MCF 10A (cell line): ENCODE measurements around the gene MEPCE. TPM values are rescaled to one million over a fixed set of nuclear protein-coding genes. Genes with fewer than 3 reads are reported as not detected.

Experiments used
- BruUV-seq: library from RNA; stranded (reverse); fragments of 400-500 nt; replicated peaks from 2 replicates; lab custom pipeline; 2021; lab: Mats Ljungman, UMichigan
- CTCF ChIA-PET: fragments of 300-600 bp; sonication (Branson Sonifier 250); formaldehyde crosslinking; extraction: SDS; loops from one replicate; lab custom pipeline; 2021; ENCODE audit warnings: antibody characterized with exemption, inconsistent platforms; lab: Yijun Ruan, JAX
- POLR2A ChIA-PET: fragments of 300-600, 350-650 bp; sonication (Branson Sonifier 250); formaldehyde crosslinking; extraction: SDS; loops from one replicate; lab custom pipeline; 2020; ENCODE audit warnings: antibody characterized with exemption, inconsistent platforms; lab: Yijun Ruan, JAX
- DNase-seq: peaks from one replicate; pipeline ENCODE4 v3.0.0-alpha.2; 2018; ENCODE audit not compliant: unreplicated experiment
- H3K27ac Mint-ChIP-seq: one replicate; pipeline ENCODE4 v1.8.0; 2022; ENCODE audit warnings: mild to moderate bottlenecking, low read depth, mixed read lengths; ENCODE audit not compliant: unreplicated experiment
- H3K27me3 Mint-ChIP-seq: one replicate; pipeline ENCODE4 v1.8.0; 2022; ENCODE audit warnings: mixed read lengths; ENCODE audit not compliant: insufficient read depth, unreplicated experiment
- H3K36me3 Mint-ChIP-seq: one replicate; pipeline ENCODE4 v1.8.0; 2022; ENCODE audit warnings: mild to moderate bottlenecking, moderate library complexity, mixed read lengths; ENCODE audit not compliant: insufficient read depth, unreplicated experiment
- H3K4me1 Mint-ChIP-seq: one replicate; pipeline ENCODE4 v1.8.0; 2022; ENCODE audit warnings: mixed read lengths; ENCODE audit not compliant: insufficient read depth, unreplicated experiment
- H3K4me3 Mint-ChIP-seq: one replicate; pipeline ENCODE4 v1.8.0; 2022; ENCODE audit warnings: mild to moderate bottlenecking, moderate library complexity, mixed read lengths; ENCODE audit not compliant: unreplicated experiment
- H3K9me3 Mint-ChIP-seq: one replicate; pipeline ENCODE4 v1.8.0; 2022; ENCODE audit warnings: mixed read lengths; ENCODE audit not compliant: unreplicated experiment
- intact Hi-C: fragments of 100-400 bp; cut with micrococcal nuclease; formaldehyde crosslinking; loops from 2 replicates; pipeline ENCODE4 v1.14.1; 2022
- total RNA-seq: library from RNA; stranded (reverse); gene quantifications from 2 replicates; pipeline ENCODE4 v1.2.3, GENCODE V29; 2022
- TF ChIP-seq, protein P1 (sequence below): fragments of 200-600 bp; IDR thresholded peaks from one replicate; pipeline ENCODE4 v1.8.0; 2022; ENCODE audit warnings: antibody characterized with exemption, mild to moderate bottlenecking; ENCODE audit not compliant: unreplicated experiment

MEPCE gene
- total RNA-seq, 1 experiment from 2014 or later, result 59.9 TPM

- Mint-ChIP-seq H3K36me3 (no peaks in the 10 kb centered on the region), H3K27me3 (peaks cover 52% of the 10 kb centered on the region), H3K9me3 (no peaks in the 10 kb centered on the region), H3K27ac (no peak overlapping the region), H3K4me1 (no peaks in the 10 kb centered on the region), H3K4me3 (no peak overlapping the region)
- DNase-seq, result no peak
- ChIA-PET CTCF (interaction anchor here (0.6 kb wide), 1 partner anchor 638 kb away, joined by 4 read pairs; no protein-coding TSS in a partner anchor), POLR2A (interaction anchor here (1.3 kb wide), 1 partner anchor 18 kb away, joined by 5 read pairs; no protein-coding TSS in a partner anchor)
- TF ChIP-seq, protein P1, sequence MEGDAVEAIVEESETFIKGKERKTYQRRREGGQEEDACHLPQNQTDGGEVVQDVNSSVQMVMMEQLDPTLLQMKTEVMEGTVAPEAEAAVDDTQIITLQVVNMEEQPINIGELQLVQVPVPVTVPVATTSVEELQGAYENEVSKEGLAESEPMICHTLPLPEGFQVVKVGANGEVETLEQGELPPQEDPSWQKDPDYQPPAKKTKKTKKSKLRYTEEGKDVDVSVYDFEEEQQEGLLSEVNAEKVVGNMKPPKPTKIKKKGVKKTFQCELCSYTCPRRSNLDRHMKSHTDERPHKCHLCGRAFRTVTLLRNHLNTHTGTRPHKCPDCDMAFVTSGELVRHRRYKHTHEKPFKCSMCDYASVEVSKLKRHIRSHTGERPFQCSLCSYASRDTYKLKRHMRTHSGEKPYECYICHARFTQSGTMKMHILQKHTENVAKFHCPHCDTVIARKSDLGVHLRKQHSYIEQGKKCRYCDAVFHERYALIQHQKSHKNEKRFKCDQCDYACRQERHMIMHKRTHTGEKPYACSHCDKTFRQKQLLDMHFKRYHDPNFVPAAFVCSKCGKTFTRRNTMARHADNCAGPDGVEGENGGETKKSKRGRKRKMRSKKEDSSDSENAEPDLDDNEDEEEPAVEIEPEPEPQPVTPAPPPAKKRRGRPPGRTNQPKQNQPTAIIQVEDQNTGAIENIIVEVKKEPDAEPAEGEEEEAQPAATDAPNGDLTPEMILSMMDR, result no peak
- intact Hi-C loops, result no loop called here
- no TSS peak for BruUV-seq
Observed at GRCh38 chr7:100384628-100385294, 44.9 kb upstream of the MEPCE start.

DNA sequence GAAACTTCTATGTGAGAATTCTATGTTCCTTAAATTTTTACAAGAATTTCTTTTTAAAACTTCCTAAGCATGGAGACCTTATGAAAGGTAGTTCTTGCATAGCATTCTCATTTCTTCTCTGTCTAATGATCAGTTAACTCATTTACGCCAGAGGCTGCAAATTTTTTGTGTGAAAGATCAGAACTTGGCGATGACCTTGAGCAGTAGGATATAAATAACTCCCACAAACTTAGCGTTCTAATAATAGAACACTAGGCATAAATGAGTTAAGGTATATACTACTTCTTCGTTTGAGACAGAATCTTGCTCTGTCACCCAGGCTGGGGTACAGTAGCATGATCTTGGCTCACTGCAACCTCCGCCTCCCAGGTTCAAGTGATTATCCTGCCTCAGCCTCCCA lies 42.7 kb upstream of the MEPCE start:
- DNase-seq, result no peak
- POLR2A ChIA-PET, result interaction anchor here (0.6 kb wide), 1 partner anchor 20 kb away, joined by 5 read pairs; no protein-coding TSS in a partner anchor
- no peak overlapping the region for H3K27ac Mint-ChIP-seq
- no peaks in the 10 kb centered on the region for H3K36me3 Mint-ChIP-seq
- intact Hi-C loops, result no loop called here
- no TSS peak for BruUV-seq
- H3K9me3 Mint-ChIP-seq, result no peaks in the 10 kb centered on the region
- TF ChIP-seq, protein P1, result no peak
- H3K4me1 Mint-ChIP-seq, result no peaks in the 10 kb centered on the region
- peaks cover 72% of the 10 kb centered on the region for H3K27me3 Mint-ChIP-seq
- CTCF ChIA-PET, result interaction anchor here (1.2 kb wide), 1 partner anchor 21 kb away, joined by 3 read pairs; no protein-coding TSS in a partner anchor
- no peak overlapping the region for H3K4me3 Mint-ChIP-seq

- Mint-ChIP-seq H3K27me3 (peaks cover 76% of the 10 kb centered on the region), H3K27ac (no peak overlapping the region), H3K36me3 (no peaks in the 10 kb centered on the region), H3K9me3 (no peaks in the 10 kb centered on the region), H3K4me1 (no peaks in the 10 kb centered on the region), H3K4me3 (no peak overlapping the region)
- intact Hi-C loops, result no loop called here
- ChIA-PET CTCF (interaction anchor here (1.0 to 1.2 kb wide), 2 partner anchors 20 kb away, joined by 3 read pairs; no protein-coding TSS in a partner anchor), POLR2A (interaction anchor here (0.6 to 1.6 kb wide), 2 partner anchors 16 to 19 kb away, joined by 3 to 5 read pairs; no protein-coding TSS in a partner anchor)
- no peak for DNase-seq
- TF ChIP-seq, protein P1, result no peak
- BruUV-seq, result no TSS peak
Observed at GRCh38 chr7:100387695-100388094, 41.9 kb upstream of the MEPCE start.

DNA sequence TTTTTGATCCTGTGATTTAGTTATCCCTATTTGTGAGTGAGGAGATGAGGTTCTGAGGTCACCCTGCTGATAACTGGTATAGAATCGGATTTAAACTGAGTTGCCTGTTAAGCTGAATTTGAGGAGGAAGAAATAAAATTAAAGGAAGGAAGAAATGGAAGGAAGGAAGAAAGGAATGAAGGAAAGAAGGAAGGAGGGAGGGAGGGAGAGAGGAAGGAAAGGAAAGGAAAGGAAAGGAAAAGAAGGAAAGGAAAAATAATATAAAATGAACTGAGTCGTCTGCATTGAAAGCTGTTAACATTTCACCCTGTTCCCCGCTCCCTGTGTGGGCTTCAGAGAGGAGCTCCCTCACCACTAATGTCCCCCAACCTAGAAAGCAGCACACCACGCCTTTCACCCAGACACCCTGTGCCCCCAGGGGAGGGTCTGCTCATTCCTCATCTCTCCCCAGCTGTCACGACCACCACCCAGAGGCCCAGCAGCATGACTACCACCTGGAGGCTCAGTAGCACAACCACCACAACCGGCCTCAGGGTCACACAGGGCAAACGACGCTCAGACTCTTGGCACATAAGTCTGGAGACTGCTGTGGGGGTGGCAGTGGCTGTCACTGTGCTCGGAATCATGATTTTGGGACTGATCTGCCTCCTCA lies 40.1 kb upstream of the MEPCE start:
- BruUV-seq, result no TSS peak
- Mint-ChIP-seq H3K36me3 (no peaks in the 10 kb centered on the region), H3K4me1 (no peaks in the 10 kb centered on the region), H3K9me3 (no peaks in the 10 kb centered on the region), H3K27ac (no peak overlapping the region), H3K27me3 (peaks cover 71% of the 10 kb centered on the region), H3K4me3 (no peak overlapping the region)
- DNase-seq, result no peak
- TF ChIP-seq, protein P1, result no peak
- ChIA-PET CTCF (interaction anchor here (0.7 kb wide), 2 partner anchors 196 to 400 kb away, joined by 3 read pairs; no protein-coding TSS in a partner anchor), POLR2A (interaction anchor here (0.5 to 1.6 kb wide), 2 partner anchors 14 to 300 kb away, joined by 3 read pairs; no protein-coding TSS in a partner anchor)
- intact Hi-C loops, result no loop called here
